Hepatocyte (in vitro differentiated cells): ENCODE data around the gene INO80C. TPM values are rescaled to one million over a fixed set of nuclear protein-coding genes. Genes with fewer than 3 reads are reported as not detected.

ENCODE experiments used
- DNase-seq: peaks from one replicate; pipeline ENCODE4 v3.0.0-alpha.2; 2016; ENCODE audit warnings: low spot score
- H2AFZ ChIP-seq: fragments of 200-600 bp; sonication (generic); 2 replicates; pipeline ENCODE4 v1.6.0; 2016; ENCODE audit warnings: antibody characterized with exemption, mild to moderate bottlenecking
- H3K27ac ChIP-seq: fragments of 200-600 bp; sonication (generic); 2 replicates; pipeline ENCODE4 v1.5.1; 2016; ENCODE audit warnings: mild to moderate bottlenecking
- H3K27me3 ChIP-seq: fragments of 200-600 bp; sonication (generic); 2 replicates; pipeline ENCODE4 v1.6.1; 2016
- H3K36me3 ChIP-seq: fragments of 200-600 bp; sonication (generic); replicated peaks from 2 replicates; pipeline ENCODE4 v1.5.1; 2016; ENCODE audit warnings: low read depth; ENCODE audit not compliant: insufficient read depth
- H3K4me1 ChIP-seq: fragments of 200-600 bp; sonication (generic); 2 replicates; pipeline ENCODE4 v1.5.1; 2016; ENCODE audit warnings: mild to moderate bottlenecking, moderate library complexity; ENCODE audit not compliant: insufficient read depth
- H3K4me2 ChIP-seq: fragments of 200-600 bp; sonication (generic); 2 replicates; pipeline ENCODE4 v1.6.0; 2016
- H3K4me3 ChIP-seq: fragments of 200-600 bp; sonication (generic); 2 replicates; pipeline ENCODE4 v1.5.1; 2016; ENCODE audit warnings: mild to moderate bottlenecking
- H3K79me2 ChIP-seq: fragments of 200-600 bp; sonication (generic); 2 replicates; pipeline ENCODE4 v1.6.0; 2017; ENCODE audit warnings: mild to moderate bottlenecking
- H3K9me2 ChIP-seq: fragments of 200-600 bp; sonication (generic); replicated peaks from 2 replicates; pipeline ENCODE4 v1.6.0; 2017; ENCODE audit warnings: mild to moderate bottlenecking; ENCODE audit not compliant: insufficient read depth
- H3K9me3 ChIP-seq: fragments of 200-600 bp; sonication (generic); 2 replicates; pipeline ENCODE4 v1.5.1; 2016; ENCODE audit warnings: low read depth, mild to moderate bottlenecking
- H4K20me1 ChIP-seq: fragments of 200-600 bp; sonication (generic); 2 replicates; pipeline ENCODE4 v1.6.0; 2016; ENCODE audit warnings: mild to moderate bottlenecking; ENCODE audit not compliant: insufficient read depth, poor library complexity, severe bottlenecking
- CTCF ChIP-seq: fragments of 200-600 bp; sonication (generic); IDR thresholded peaks from 2 replicates; pipeline ENCODE4 v1.5.1; 2016; ENCODE audit warnings: antibody characterized with exemption, mild to moderate bottlenecking; ENCODE audit not compliant: poor library complexity
- EZH2 ChIP-seq: fragments of 200-600 bp; sonication (generic); IDR thresholded peaks from 2 replicates; pipeline ENCODE4 v1.6.1; 2016; ENCODE audit warnings: antibody characterized with exemption, mild to moderate bottlenecking, borderline replicate concordance
- EZH2phosphoT487 ChIP-seq: fragments of 200-600 bp; sonication (generic); IDR thresholded peaks from one replicate; pipeline ENCODE4 v1.6.1; 2018; ENCODE audit warnings: antibody characterized with exemption, mild to moderate bottlenecking, low read depth, moderate library complexity; ENCODE audit not compliant: unreplicated experiment, severe bottlenecking
- WGBS: methylation state at CpG from one replicate; pipeline ENCODE4 v1.1.6; 2016; ENCODE audit warnings: low lambda C conversion rate; ENCODE audit errors: missing lambda C conversion rate; 5-methylcytosine and 5-hydroxymethylcytosine counted together
- polyA plus RNA-seq: library from polyadenylated mRNA; unstranded; fragments of >200 nt; fragmentation: Nextera tagmentation; extraction: Ambion mirVana; gene quantifications from 2 replicates; pipeline ENCODE4 v1.2.1, GENCODE V29; 2016
- total RNA-seq: library from RNA; depleted of rRNA; stranded (reverse); fragments of >200 nt; gene quantifications from 2 replicates; pipeline ENCODE4 v1.2.3, GENCODE V29; 2014

Gene INO80C
- total and polyA plus RNA-seq, 2 experiments from 2014 or later, result 16.5 to 25.1 TPM

DNA sequence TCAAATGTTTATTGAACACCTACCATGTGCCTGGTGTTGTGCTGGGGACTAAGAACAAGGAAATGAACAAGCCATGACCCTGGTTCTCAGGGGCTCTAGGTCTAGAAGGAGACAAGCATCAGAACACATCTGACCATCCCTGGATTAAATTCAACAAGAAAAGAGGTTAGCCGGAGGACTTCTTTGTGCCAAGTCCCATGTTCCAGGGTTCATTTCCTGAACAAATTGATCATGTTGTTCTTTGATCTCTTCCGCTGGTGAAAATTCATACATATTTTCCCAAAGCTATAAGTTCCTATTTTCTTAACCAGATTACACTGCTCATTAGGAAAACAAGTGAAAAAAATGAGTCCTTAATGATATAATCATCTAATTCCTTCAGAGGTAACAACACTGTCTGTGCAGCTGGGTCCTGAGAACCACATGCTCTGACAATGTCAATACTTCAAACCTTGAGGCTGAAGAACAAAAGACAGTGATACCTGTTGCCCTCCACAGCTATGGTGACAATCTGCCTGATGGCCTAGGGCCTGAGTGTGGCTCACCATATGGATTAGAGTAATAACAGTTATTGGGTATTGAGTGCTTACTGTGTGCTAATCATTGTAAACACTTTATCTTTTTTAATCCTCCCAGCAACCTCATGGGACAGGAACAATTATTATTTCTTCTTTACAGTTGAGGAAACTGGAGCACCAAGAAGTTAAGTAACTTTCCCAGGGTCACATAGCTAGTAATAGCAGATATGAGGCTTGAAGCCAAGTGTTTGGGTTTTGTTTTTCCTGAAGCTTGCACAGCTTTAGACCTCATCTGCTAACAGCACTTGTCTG, 24.6 kb upstream of the INO80C start:
- Histone ChIP-seq H3K27ac (no peak overlapping the region), H4K20me1 (no peaks in the 10 kb centered on the region), H3K4me3 (no peak overlapping the region), H3K9me3 (no peaks in the 10 kb centered on the region), H3K4me2 (no peak overlapping the region), H3K79me2 (no peaks in the 10 kb centered on the region), H3K36me3 (no peaks in the 10 kb centered on the region), H3K9me2 (no peaks in the 10 kb centered on the region), H3K4me1 (peaks cover 8% of the 10 kb centered on the region), H2AFZ (no peak overlapping the region), H3K27me3 (no peaks in the 10 kb centered on the region)
- WGBS, result 96% methylated on average over 2 of the region's 2 CpGs
- no peak for DNase-seq
- TF ChIP-seq EZH2 (no peak), EZH2phosphoT487 (no peak), CTCF (no peak)

DNA sequence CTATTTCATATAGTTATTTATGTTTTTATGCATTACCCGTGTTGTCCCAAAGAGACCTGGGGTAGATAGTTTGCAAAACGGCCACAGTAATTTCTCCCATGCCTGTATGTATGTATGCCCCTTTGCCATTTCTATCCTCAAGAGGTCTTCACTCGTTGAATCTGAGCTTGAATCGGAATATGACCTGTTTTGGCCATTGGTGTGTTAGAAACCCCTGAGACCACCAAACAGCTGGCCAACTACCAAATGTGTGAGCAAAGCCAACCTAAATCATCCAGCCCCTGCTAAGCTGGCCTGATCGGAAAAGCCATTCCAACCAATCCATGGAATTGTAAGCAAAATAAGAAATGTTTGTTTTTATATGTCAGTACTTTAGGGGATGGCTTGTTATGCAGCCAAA, 23.4 kb upstream of the INO80C start:
- Histone ChIP-seq H3K9me2 (no peaks in the 10 kb centered on the region), H4K20me1 (no peaks in the 10 kb centered on the region), H3K27ac (no peak overlapping the region), H3K79me2 (no peaks in the 10 kb centered on the region), H3K4me2 (no peak overlapping the region), H3K27me3 (no peaks in the 10 kb centered on the region), H3K36me3 (no peaks in the 10 kb centered on the region), H3K4me1 (peaks cover 8% of the 10 kb centered on the region), H3K9me3 (no peaks in the 10 kb centered on the region), H2AFZ (no peak overlapping the region), H3K4me3 (no peak overlapping the region)
- no peak for DNase-seq
- TF ChIP-seq CTCF (no peak), EZH2 (no peak), EZH2phosphoT487 (no peak)
- WGBS, result 93% methylated on average over 5 of the region's 5 CpGs

DNA sequence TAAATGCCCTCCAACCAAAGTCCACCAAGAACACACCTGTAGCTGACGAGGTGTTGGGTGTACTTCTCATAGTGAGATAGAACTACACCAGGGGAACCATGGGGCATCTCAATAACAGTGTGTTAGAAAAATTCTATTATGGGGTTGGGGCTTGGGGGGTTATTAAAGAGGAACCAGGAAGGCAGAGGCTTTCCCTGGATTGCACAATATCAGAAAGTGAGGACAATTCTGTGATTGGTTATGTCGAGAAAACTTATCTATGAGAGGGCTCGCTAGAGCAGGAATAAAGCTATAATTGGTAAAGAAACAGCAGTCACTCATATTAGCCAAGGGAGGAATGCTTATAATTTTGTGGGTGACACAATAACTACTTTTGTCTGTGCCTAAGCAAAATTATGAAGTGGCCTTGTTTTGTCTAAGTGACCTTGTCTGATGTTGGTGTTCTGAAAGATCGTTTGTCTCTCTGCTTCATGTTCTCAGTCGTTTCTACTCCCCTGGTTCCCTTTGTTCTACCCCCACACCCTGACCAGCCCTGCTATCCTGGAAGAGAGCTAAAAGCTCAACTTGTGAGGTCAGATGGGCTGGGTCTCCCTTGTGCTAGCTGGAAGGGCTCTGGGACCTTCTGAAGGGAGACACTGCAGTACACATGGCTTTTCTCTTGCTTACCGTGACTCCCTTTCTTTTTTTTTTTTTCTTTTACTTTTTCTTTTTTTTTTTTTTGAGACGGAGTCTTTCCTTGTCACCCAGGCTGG, 21.6 kb upstream of the INO80C start:
- H3K9me2 ChIP-seq, result no peaks in the 10 kb centered on the region
- no peak for DNase-seq
- H3K9me3 ChIP-seq, result no peaks in the 10 kb centered on the region
- no peaks in the 10 kb centered on the region for H3K27me3 ChIP-seq
- peaks cover 10% of the 10 kb centered on the region for H3K4me1 ChIP-seq
- no peaks in the 10 kb centered on the region for H3K36me3 ChIP-seq
- no peak overlapping the region for H3K4me2 ChIP-seq
- H2AFZ ChIP-seq, result no peak overlapping the region
- no peaks in the 10 kb centered on the region for H3K79me2 ChIP-seq
- no peaks in the 10 kb centered on the region for H4K20me1 ChIP-seq
- H3K4me3 ChIP-seq, result no peak overlapping the region
- H3K27ac ChIP-seq, result no peak overlapping the region
- TF ChIP-seq EZH2 (no peak), CTCF (no peak), EZH2phosphoT487 (no peak)
- whole genome bisulfite sequencing, result 69% methylated on average over 6 of the region's 7 CpGs
